Measurements from ENCODE around the gene OSCAR.

GRCh38 chr19:54069470-54069869, 31.1 kb downstream of the OSCAR start:
- TF ChIP-seq GATA2 (IDR thresholded peaks at IDR 0.05; ENCODE audit: low read depth, low read length) = no peak
- no peak for TF ChIP-seq GATA3 (IDR thresholded peaks at IDR 0.05; ENCODE audit: low read depth, low read length)

Measured in SH-SY5Y (cell line).